ENCODE measurements around the gene GBP6.
"Not testable (repeated sequence)": the region's sequence is repeated elsewhere in the genome, so short reads cannot be mapped to it uniquely, and the experiment has no call there.

Gene GBP6

DNA sequence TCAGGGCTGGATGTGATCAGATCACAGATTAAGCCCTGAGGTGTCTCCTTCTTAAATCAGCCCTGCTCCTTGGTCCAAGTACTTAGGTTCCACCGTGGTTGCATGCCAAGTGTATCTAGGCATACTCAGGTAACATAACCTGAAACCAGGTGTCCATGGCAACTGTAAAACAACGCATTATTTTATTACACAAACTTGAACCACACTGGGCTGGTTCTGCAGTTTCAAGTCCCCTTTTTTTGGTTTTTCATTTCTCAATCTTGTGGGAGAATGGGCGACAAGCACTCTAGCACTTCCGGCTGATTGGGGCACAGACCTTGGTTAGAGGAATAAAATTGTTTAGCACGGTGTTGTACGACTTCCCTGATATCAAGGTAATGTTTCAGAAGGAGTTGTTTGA is 65.2 kb downstream of the GBP6 start:
- Histone ChIP-seq H3K4me3 (ENCODE audit: low read depth, low read length) (no peak overlapping the region), H3K36me3 (ENCODE audit: control insufficient read depth, insufficient read depth, low read length) (no peaks in the 10 kb centered on the region), H3K4me1 (ENCODE audit: control insufficient read depth, insufficient read depth, low read length) (no peaks in the 10 kb centered on the region), H3K9ac (ENCODE audit: low read depth, low read length) (no peak overlapping the region), H3K9me3 (ENCODE audit: control insufficient read depth, insufficient read depth, low read length) (no peaks in the 10 kb centered on the region), H3K27me3 (ENCODE audit: control insufficient read depth, insufficient read depth, low read length) (no peaks in the 10 kb centered on the region)

DNA sequence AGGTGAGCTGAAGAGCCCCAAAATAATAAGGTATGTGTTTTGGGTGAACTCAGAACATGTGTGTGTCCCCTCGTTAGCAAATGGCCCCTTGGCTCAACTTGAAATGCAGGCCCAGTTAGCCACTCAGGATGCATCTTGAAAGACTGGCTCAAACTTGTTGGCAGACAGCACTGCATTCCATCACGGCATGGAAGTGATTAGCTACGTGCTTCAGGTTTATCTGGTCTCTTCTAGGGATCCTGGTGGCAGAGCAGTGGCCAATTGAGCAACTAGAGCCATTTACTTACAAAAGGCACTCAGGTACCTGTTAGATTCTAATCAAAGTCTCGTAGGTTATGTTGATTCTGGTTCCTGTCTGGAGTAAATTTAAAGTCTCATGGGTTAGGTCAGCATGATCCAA is 65.8 kb downstream of the GBP6 start:
- H3K9me3 ChIP-seq (ENCODE audit: control insufficient read depth, insufficient read depth, low read length); H3K4me1 ChIP-seq (ENCODE audit: control insufficient read depth, insufficient read depth, low read length); H3K9ac ChIP-seq (ENCODE audit: low read depth, low read length); H3K36me3 ChIP-seq (ENCODE audit: control insufficient read depth, insufficient read depth, low read length); H3K27me3 ChIP-seq (ENCODE audit: control insufficient read depth, insufficient read depth, low read length); H3K4me3 ChIP-seq (ENCODE audit: low read depth, low read length): not testable (repeated sequence)

GRCh38 chr1:89433421-89433820 is 69.6 kb downstream of the GBP6 start:
- Histone ChIP-seq H3K27me3 (ENCODE audit: control insufficient read depth, insufficient read depth, low read length) (no peaks in the 10 kb centered on the region), H3K4me3 (ENCODE audit: low read depth, low read length) (no peak overlapping the region), H3K36me3 (ENCODE audit: control insufficient read depth, insufficient read depth, low read length) (no peaks in the 10 kb centered on the region), H3K4me1 (ENCODE audit: control insufficient read depth, insufficient read depth, low read length) (no peaks in the 10 kb centered on the region), H3K9me3 (ENCODE audit: control insufficient read depth, insufficient read depth, low read length) (no peaks in the 10 kb centered on the region), H3K9ac (ENCODE audit: low read depth, low read length) (no peak overlapping the region)

DNA sequence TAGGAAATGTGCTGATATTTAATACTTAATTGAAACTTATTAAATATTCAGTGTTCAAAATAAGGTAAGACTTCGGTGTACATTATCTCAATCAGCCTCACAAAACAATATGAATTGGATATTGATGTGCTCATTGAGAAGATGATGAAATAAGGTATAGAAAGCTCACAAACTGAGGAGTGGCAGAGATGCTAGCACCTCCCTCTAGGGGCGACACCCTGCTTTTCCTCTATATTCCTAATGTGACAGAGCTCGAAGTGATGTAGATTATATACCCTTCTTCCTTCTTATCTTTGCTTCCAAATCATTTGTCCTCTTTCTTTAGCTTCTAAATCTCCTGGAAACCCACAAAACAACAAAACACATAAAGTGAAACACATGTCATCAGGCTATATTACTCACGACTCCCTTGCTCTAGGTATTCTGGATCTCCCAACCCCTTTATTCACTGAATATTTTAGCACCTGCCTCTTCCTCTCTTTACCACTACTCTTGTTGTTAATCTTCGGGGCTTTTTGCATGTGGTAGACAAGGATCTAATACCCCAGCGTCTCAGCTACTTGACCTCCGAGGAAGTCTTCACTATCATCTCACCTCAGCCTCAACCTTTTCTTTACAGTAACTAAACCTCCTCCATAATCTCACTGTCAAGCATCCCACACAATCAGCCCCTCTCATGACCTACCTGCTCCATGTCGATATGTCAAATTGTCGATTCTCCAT is 70.4 kb downstream of the GBP6 start:
- H3K9me3 ChIP-seq (ENCODE audit: control insufficient read depth, insufficient read depth, low read length); H3K4me3 ChIP-seq (ENCODE audit: low read depth, low read length); H3K27me3 ChIP-seq (ENCODE audit: control insufficient read depth, insufficient read depth, low read length); H3K9ac ChIP-seq (ENCODE audit: low read depth, low read length); H3K4me1 ChIP-seq (ENCODE audit: control insufficient read depth, insufficient read depth, low read length); H3K36me3 ChIP-seq (ENCODE audit: control insufficient read depth, insufficient read depth, low read length): not testable (repeated sequence)

Measured in iPS-15b (cell line).